Right cardiac atrium (tissue), 5 donors: ENCODE measurements around the gene NUB1. TPM values are rescaled to one million over a fixed set of nuclear protein-coding genes. Genes with fewer than 3 reads are reported as not detected.

Experiments
- ATAC-seq, 2 donors: fragments of 200-7000 bp; cut with Tn5 transposase; one replicate each; pipeline versions ENCODE4 v1.8.0 to v1.9.1; 2020; ENCODE audit warnings: moderate library complexity in 2 of 2, mild to moderate bottlenecking in 1 of 2
- DNase-seq, 3 donors: peaks; one replicate each; pipeline ENCODE4 v3.0.0-alpha.2; 2020
- H3K27ac ChIP-seq: one replicate; pipeline ENCODE4 v1.5.1; 2013; ENCODE audit warnings: mild to moderate bottlenecking, low read length, control low read depth, moderate library complexity
- H3K27me3 ChIP-seq: one replicate; pipeline ENCODE4 v1.6.1; 2013; ENCODE audit not compliant: control insufficient read depth, insufficient read depth
- H3K4me1 ChIP-seq: one replicate; pipeline ENCODE4 v1.6.1; 2013; ENCODE audit warnings: low read length; ENCODE audit not compliant: control insufficient read depth, insufficient read depth
- H3K4me3 ChIP-seq: one replicate; pipeline ENCODE4 v1.5.1; 2013; ENCODE audit warnings: low read length, control low read depth
- H3K9me3 ChIP-seq: one replicate; pipeline ENCODE4 v1.6.1; 2013; ENCODE audit warnings: low read length; ENCODE audit not compliant: control insufficient read depth
- WGBS: extraction: QIAGEN DNeasy Blood & Tissue Kit; methylation state at CpG from one replicate; pipeline ENCODE4 v1.1.7; 2013; 5-methylcytosine and 5-hydroxymethylcytosine counted together
- intact Hi-C, 4 donors: fragments of 100-400 bp; cut with DNase I; formaldehyde crosslinking; loops; one replicate each; pipeline versions ENCODE4 v1.11.0 to v1.14.0; 2022 to 2023
- polyA plus RNA-seq: library from polyadenylated mRNA; stranded (reverse); fragments of 200-250 nt; gene quantifications from one replicate; pipeline ENCODE4 v1.2.3, GENCODE V29; 2013
- total RNA-seq, 4 donors: library from RNA; stranded (reverse); fragmentation: NEBNext Ultra II Directional; extraction: Animal tissue kit (Norgen Biotek cat#: 25700); gene quantifications; one replicate each; pipeline ENCODE4 v1.2.1, GENCODE V29; 2021
- donor health status: healthy with polysubstance abuse.
- donor health status: DM: no; HTN: yes; CAD: no.
- donor health status: DM: no; HTN: no; CAD: no.
- donor health status: DM: no; HTN: yes; CAD: no; lungs with severe emphysema.
- donor health status: DM: yes; HTN: yes; CAD: no.

The NUB1 gene
- total and polyA plus RNA-seq, 5 donors: 24.1 to 42.4 (median 38.6) TPM

DNA sequence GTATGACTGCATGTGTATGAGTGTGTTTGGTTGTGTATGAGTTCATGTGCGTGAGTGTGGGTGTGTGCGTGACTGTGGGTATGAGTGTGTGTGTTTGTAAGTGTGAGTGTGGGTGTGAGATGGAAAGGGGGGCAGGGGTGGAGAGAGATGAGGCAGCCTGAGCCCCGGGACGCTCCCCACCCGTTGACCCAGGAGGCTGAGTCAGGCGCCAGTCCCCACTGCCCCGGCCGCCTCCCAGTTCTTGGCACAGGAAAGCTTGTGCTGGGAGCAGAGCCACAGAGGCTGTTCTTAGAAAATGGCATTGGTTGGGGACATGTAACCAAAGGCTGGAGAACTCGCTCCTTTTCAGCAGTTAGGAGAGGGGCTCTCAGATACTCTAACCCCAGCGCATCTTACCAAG lies 27.8 kb upstream of the NUB1 start:
- DNase-seq (peak; percentile 71 to 86 (median 85)), ATAC-seq (peak; percentile 88 to 90)
- no peaks in the 10 kb centered on the region for H3K9me3 ChIP-seq
- no peak overlapping the region for H3K4me3 ChIP-seq
- intact Hi-C loops: loop anchor here in 2 of 4 donors (2.0 kb wide), 1 partner anchor 37 kb away; no protein-coding TSS in a partner anchor
- no peak overlapping the region for H3K27ac ChIP-seq
- WGBS: 26% methylated on average over 10 of the region's 10 CpGs
- no peaks in the 10 kb centered on the region for H3K27me3 ChIP-seq
- peaks cover 2% of the 10 kb centered on the region for H3K4me1 ChIP-seq

GRCh38 chr7:151314401-151314800 lies 27.2 kb upstream of the NUB1 start:
- Histone ChIP-seq H3K4me3 (no peak overlapping the region), H3K9me3 (no peaks in the 10 kb centered on the region), H3K4me1 (peaks cover 2% of the 10 kb centered on the region), H3K27ac (no peak overlapping the region), H3K27me3 (no peaks in the 10 kb centered on the region)
- DNase-seq (no peak), ATAC-seq (peak in 1 of 2 donors; percentile 16)
- intact Hi-C loops: loop anchor here in 2 of 4 donors (2.0 kb wide), 1 partner anchor 36 kb away; no protein-coding TSS in a partner anchor
- 55% methylated on average over 6 of the region's 6 CpGs for WGBS

DNA sequence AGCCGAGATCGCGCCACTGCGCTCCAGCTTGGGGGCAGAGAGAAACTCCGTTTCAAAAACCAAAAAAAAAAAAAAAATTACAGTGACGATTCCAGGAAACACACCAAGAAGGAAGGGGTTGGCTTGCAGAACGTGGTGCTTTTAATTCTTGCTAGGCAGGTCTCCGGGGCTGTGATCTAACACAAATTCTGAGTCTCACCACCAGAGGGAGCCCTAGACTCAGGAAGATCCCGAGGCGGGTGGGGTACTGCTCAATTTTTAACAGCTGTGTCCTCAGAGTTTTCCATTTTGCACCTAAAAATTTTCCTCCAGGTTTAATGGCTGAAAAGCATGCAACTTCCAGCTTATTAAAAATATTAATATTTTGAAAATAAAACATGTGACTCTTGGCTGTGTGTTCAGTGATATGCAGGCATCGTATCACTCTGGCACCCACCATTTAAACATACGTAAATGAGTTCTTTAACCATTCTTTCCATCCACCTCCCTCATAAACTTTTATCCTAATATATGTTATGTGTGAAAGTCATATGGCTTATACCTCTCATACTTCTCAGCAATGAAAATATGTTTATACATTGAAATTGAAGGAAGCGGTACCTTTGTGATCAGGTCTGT lies 26.5 kb upstream of the NUB1 start:
- intact Hi-C loops: loop anchor here (2.0 to 5.0 kb wide), 2 partner anchors 36 to 37 kb away; no protein-coding TSS in a partner anchor
- WGBS: 23% methylated on average over 13 of the region's 13 CpGs
- H3K4me1 ChIP-seq: peaks cover 2% of the 10 kb centered on the region
- no peaks in the 10 kb centered on the region for H3K27me3 ChIP-seq
- no peak overlapping the region for H3K27ac ChIP-seq
- H3K9me3 ChIP-seq: peaks cover 2% of the 10 kb centered on the region
- peak; percentile 61 to 71 (median 70) for DNase-seq
- no peak overlapping the region for H3K4me3 ChIP-seq
- peak; percentile 79 to 81 for ATAC-seq

DNA sequence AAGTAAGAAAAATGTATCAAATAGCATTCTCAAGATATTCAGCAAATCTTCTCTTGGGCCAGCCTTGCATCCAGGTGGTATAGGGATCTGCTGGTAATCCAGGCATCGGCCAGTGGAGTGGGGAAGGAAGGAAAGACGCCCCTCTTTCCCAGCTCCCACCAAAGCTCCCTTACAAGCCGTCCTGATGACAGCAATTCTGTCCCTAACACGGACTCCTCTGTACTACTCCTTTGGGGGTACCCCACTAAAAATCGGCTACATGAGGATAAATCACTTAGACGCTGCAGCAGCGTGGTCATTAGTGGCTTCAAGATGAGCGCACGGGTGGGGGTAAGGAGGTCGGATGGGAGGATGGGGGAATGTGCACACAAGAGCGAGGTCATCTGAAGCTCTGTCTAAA lies 24.7 kb upstream of the NUB1 start:
- intact Hi-C loops: loop anchor here in 2 of 4 donors (5.0 kb wide), 1 partner anchor 35 kb away; no protein-coding TSS in a partner anchor

GRCh38 chr7:151317936-151318335 lies 23.7 kb upstream of the NUB1 start:
- no peaks in the 10 kb centered on the region for H3K27me3 ChIP-seq
- intact Hi-C loops: loop anchor here in 2 of 4 donors (5.0 kb wide), 1 partner anchor 34 kb away; no protein-coding TSS in a partner anchor
- H3K9me3 ChIP-seq: peaks cover 2% of the 10 kb centered on the region
- H3K27ac ChIP-seq: no peak overlapping the region
- H3K4me1 ChIP-seq: peaks cover 2% of the 10 kb centered on the region
- no peak overlapping the region for H3K4me3 ChIP-seq
- DNase-seq: no peak
- ATAC-seq: no peak
- 72% methylated on average over 4 of the region's 4 CpGs for WGBS

More for the DNA sequence above, 24.7 kb upstream of the NUB1 start:
- DNase-seq: no peak
- ATAC-seq: no peak
- Histone ChIP-seq H3K4me3 (no peak overlapping the region), H3K9me3 (peaks cover 2% of the 10 kb centered on the region), H3K27ac (no peak overlapping the region), H3K27me3 (no peaks in the 10 kb centered on the region), H3K4me1 (peaks cover 2% of the 10 kb centered on the region)
- 70% methylated on average over 11 of the region's 11 CpGs for WGBS

GRCh38 chr7:151319189-151319588 lies 22.4 kb upstream of the NUB1 start:
- DNase-seq (no peak), ATAC-seq (no peak)
- no peak overlapping the region for H3K27ac ChIP-seq
- intact Hi-C loops: loop anchor here in 2 of 4 donors (5.0 kb wide), 1 partner anchor 33 kb away; no protein-coding TSS in a partner anchor
- WGBS: 85% methylated on average over 2 of the region's 2 CpGs
- H3K4me3 ChIP-seq: no peak overlapping the region
- no peaks in the 10 kb centered on the region for H3K27me3 ChIP-seq
- H3K4me1 ChIP-seq: no peaks in the 10 kb centered on the region
- peaks cover 2% of the 10 kb centered on the region for H3K9me3 ChIP-seq

DNA sequence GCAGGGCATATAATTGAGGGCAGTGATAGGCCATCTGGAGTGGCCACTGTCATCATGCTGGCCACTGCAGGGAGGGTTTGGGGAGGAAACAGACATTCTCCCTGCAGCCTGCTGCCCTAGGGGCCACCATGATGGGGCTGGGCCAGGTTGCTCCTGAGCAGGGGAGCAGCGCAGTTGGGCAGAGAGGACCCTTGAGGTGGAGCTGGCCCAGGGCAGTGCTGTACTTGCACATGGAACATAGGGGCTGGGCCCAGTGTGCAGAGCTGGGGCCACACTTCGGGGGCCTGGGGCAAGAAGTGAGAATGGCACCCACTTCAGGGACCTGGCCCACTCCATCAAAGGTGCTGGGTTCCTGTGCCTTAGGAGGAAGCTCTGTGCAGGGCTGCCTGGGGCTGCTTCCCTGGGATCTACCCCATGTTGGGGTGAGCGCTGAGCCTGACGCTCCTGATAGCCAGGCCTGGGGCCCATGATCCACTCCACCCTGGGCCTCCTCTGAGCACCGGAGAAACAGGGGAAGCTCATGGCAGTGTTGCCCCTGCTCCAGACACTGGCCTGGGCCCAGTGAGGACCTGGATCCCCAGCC lies 21.3 kb upstream of the NUB1 start:
- no peak overlapping the region for H3K4me3 ChIP-seq
- ATAC-seq (peak in 1 of 2 donors; percentile 14), DNase-seq (no peak)
- no peak overlapping the region for H3K27ac ChIP-seq
- no peaks in the 10 kb centered on the region for H3K27me3 ChIP-seq
- 93% methylated on average over 5 of the region's 5 CpGs for WGBS
- peaks cover 2% of the 10 kb centered on the region for H3K9me3 ChIP-seq
- intact Hi-C loops: no loop called here
- H3K4me1 ChIP-seq: no peaks in the 10 kb centered on the region

- no peaks in the 10 kb centered on the region for H3K27me3 ChIP-seq
- H3K27ac ChIP-seq: no peak overlapping the region
- H3K9me3 ChIP-seq: peaks cover 2% of the 10 kb centered on the region
- ATAC-seq (no peak), DNase-seq (no peak)
- H3K4me1 ChIP-seq: no peaks in the 10 kb centered on the region
- WGBS: 73% methylated on average over 3 of the region's 3 CpGs
- intact Hi-C loops: no loop called here
- no peak overlapping the region for H3K4me3 ChIP-seq
These were observed 20.3 kb upstream of the NUB1 start for GRCh38 chr7:151321341-151321740.

- no peak for DNase-seq
- intact Hi-C loops: no loop called here
These were observed 18.7 kb upstream of the NUB1 start for GRCh38 chr7:151322906-151323305.

DNA sequence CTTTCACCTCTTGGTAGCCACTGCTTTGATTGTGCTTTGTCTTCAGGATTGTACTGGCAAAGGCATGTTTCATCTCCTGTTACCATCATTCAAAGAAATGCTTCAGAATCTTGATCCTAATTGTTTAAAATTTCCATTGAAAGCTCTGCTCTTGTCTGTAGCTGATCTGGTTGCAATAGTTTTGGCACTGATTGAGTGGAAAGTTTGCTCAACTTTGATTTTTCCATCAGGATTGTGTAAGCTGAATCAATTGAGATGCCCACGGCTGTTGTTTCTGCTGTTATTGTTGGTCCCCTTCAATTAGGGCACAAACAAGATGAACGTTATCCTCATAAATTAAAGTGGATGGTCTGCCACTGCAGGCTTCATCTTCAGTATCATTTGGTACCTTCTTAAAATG lies 14.6 kb upstream of the NUB1 start:
- H3K27me3 ChIP-seq: no peaks in the 10 kb centered on the region
- no peak for DNase-seq
- no peak overlapping the region for H3K27ac ChIP-seq
- no peak overlapping the region for H3K4me3 ChIP-seq
- H3K4me1 ChIP-seq: no peaks in the 10 kb centered on the region
- no peak for ATAC-seq
- 87% methylated on average over 2 of the region's 2 CpGs for WGBS
- H3K9me3 ChIP-seq: no peaks in the 10 kb centered on the region
- intact Hi-C loops: no loop called here

More at GRCh38 chr7:151322906-151323305, 18.7 kb upstream of the NUB1 start:
- no peak for ATAC-seq
- H3K4me1 ChIP-seq: no peaks in the 10 kb centered on the region
- no peak overlapping the region for H3K4me3 ChIP-seq
- H3K9me3 ChIP-seq: peaks cover 2% of the 10 kb centered on the region
- no peaks in the 10 kb centered on the region for H3K27me3 ChIP-seq
- H3K27ac ChIP-seq: no peak overlapping the region

DNA sequence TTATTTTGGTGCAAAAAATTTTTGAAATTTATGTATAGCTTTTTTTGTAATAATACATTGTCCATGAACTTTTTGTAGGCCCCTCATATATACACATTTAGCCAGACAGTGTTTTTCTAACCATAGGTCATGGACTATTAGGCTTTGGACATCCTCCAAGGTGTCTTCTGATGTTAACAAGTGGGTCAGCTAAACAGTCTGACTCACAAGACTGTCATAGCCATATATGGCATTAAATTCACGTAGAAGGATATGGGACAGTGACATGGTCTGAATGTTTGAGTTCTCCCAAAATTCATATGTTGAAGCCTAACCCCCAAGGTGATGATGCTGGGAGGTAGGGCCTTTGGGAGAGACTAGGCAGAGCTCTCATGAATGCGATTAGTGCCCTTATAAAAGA lies 14.0 kb upstream of the NUB1 start:
- 58% methylated on average over 2 of the region's 2 CpGs for WGBS
- Histone ChIP-seq H3K27me3 (no peaks in the 10 kb centered on the region), H3K27ac (no peak overlapping the region), H3K4me3 (no peak overlapping the region), H3K4me1 (no peaks in the 10 kb centered on the region), H3K9me3 (no peaks in the 10 kb centered on the region)
- intact Hi-C loops: no loop called here
- no peak for DNase-seq
- ATAC-seq: no peak
